Measurements from ENCODE around the gene TNS3. TPM values are rescaled to one million over a fixed set of nuclear protein-coding genes. Genes with fewer than 3 reads are reported as not detected.

TNS3 gene
- total RNA-seq, 1 donor from 2014 or later: 4.6 TPM

- ATAC-seq: no peak
Measured at GRCh38 chr7:47502240-47502877, 79.6 kb downstream of the TNS3 start.

- no peak for ATAC-seq
Measured at GRCh38 chr7:47501406-47501805, 80.5 kb downstream of the TNS3 start.

GRCh38 chr7:47500103-47500563 is 81.8 kb downstream of the TNS3 start:
- no peak for ATAC-seq

- no peak for ATAC-seq
Measured at GRCh38 chr7:47498229-47499056, 83.5 kb downstream of the TNS3 start.

- peak; percentile 13 for ATAC-seq
Measured at GRCh38 chr7:47497367-47498096, 84.4 kb downstream of the TNS3 start.

- no peak for ATAC-seq
Measured at GRCh38 chr7:47496666-47497065, 85.2 kb downstream of the TNS3 start.

- no peak for ATAC-seq
Measured at GRCh38 chr7:47496056-47496665, 85.8 kb downstream of the TNS3 start.

GRCh38 chr7:47493976-47494911 is 87.7 kb downstream of the TNS3 start:
- no peak for ATAC-seq

- ATAC-seq: no peak
Measured at GRCh38 chr7:47492716-47493325, 89.1 kb downstream of the TNS3 start.

- no peak for ATAC-seq
Measured at GRCh38 chr7:47490501-47491265, 91.2 kb downstream of the TNS3 start.

GRCh38 chr7:47489624-47490023 is 92.3 kb downstream of the TNS3 start:
- ATAC-seq: no peak

GRCh38 chr7:47488969-47489342 is 93.0 kb downstream of the TNS3 start:
- no peak for ATAC-seq

GRCh38 chr7:47488201-47488968 is 93.5 kb downstream of the TNS3 start:
- no peak for ATAC-seq

GRCh38 chr7:47485640-47486435 is 96.1 kb downstream of the TNS3 start:
- ATAC-seq: no peak

GRCh38 chr7:47484923-47485639 is 96.8 kb downstream of the TNS3 start:
- no peak for ATAC-seq

GRCh38 chr7:47484457-47484856 is 97.5 kb downstream of the TNS3 start:
- ATAC-seq: no peak

GRCh38 chr7:47483604-47484273 is 98.2 kb downstream of the TNS3 start:
- ATAC-seq: no peak

All from esophagus mucosa (tissue), 1 donor.